NT2/D1 (cell line): Measurements from ENCODE around the gene GCHFR.

Experiments used
- DNase-seq: peaks from one replicate; pipeline ENCODE4 v3.0.0-alpha.2; 2011; ENCODE audit warnings: low read depth, low spot score
- H3K27me3 ChIP-seq: 2 replicates; pipeline ENCODE4 v1.6.0; 2011; ENCODE audit warnings: mild to moderate bottlenecking; ENCODE audit not compliant: insufficient read length, insufficient read depth
- H3K36me3 ChIP-seq: 2 replicates; pipeline ENCODE4 v1.6.1; 2011; ENCODE audit warnings: mild to moderate bottlenecking, low read length, mixed read lengths; ENCODE audit not compliant: insufficient read depth, insufficient read length
- H3K4me1 ChIP-seq: 2 replicates; pipeline ENCODE4 v1.5.1; 2011; ENCODE audit not compliant: insufficient read depth, insufficient read length
- H3K4me3 ChIP-seq: 2 replicates; pipeline ENCODE4 v1.5.1; 2011; ENCODE audit warnings: low read depth; ENCODE audit not compliant: insufficient read length
- H3K9ac ChIP-seq: 2 replicates; pipeline ENCODE4 v1.6.0; 2011; ENCODE audit warnings: low read depth; ENCODE audit not compliant: insufficient read length
- H3K9me3 ChIP-seq: 2 replicates; pipeline ENCODE4 v1.5.1; 2011; ENCODE audit warnings: mild to moderate bottlenecking, low read length; ENCODE audit not compliant: insufficient read depth
- SUZ12 ChIP-seq: IDR thresholded peaks from 2 replicates; pipeline ENCODE4 v1.6.1; 2011; ENCODE audit not compliant: insufficient read length, insufficient read depth; ENCODE audit errors: extremely low read depth
- YY1 ChIP-seq: IDR thresholded peaks from 2 replicates; pipeline ENCODE4 v1.6.1; 2011; ENCODE audit not compliant: insufficient read length, insufficient read depth
- ZNF274 ChIP-seq: IDR thresholded peaks from 2 replicates; pipeline ENCODE4 v1.6.1; 2011; ENCODE audit warnings: mild to moderate bottlenecking, low read depth, low read length

The GCHFR gene

DNA sequence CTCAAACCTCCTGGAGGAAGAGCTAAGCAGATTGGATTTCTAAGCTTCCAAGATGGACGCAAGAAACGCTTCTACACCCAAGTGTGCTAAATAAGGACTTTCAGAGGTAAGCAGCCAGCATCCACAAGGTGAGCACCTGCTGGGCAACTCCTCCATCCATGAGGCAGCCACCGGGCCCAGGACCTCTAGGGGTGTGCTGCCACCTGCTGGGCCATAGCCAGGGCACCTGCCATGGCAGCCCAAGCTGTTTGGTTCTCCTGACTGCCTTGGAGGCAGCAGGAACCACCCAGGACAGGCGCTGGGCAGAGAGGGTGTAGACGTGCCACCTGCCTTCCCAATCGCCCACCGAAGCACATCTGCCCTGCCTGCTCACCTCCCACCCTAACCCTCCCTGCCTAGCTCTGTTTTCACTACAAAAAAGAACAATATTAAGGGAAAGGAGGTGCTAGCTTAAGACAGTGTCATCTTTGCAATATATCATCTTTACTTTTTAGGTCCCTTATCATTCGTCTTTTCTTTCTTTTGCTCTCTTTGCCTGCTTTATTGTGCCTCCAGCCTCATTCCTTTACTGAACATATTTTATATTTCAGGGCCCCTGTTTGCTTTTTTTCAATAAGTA, 18.9 kb downstream of the GCHFR start:
- Histone ChIP-seq H3K9me3 (no peaks in the 10 kb centered on the region), H3K9ac (no peak overlapping the region), H3K4me3 (no peak overlapping the region), H3K4me1 (no peaks in the 10 kb centered on the region), H3K36me3 (peaks cover 21% of the 10 kb centered on the region), H3K27me3 (no peaks in the 10 kb centered on the region)
- no peak for DNase-seq
- TF ChIP-seq YY1, result no peak
- TF ChIP-seq ZNF274, result no peak
- TF ChIP-seq SUZ12, result no peak

GRCh38 chr15:40785164-40785563, 21.3 kb downstream of the GCHFR start:
- H3K9ac ChIP-seq, result no peak overlapping the region

GRCh38 chr15:40785814-40786213, 21.9 kb downstream of the GCHFR start:
- no peaks in the 10 kb centered on the region for H3K36me3 ChIP-seq
- no peaks in the 10 kb centered on the region for H3K27me3 ChIP-seq
- DNase-seq, result no peak
- H3K4me3 ChIP-seq, result no peak overlapping the region
- TF ChIP-seq SUZ12 (no peak), ZNF274 (no peak), YY1 (no peak)
- no peak overlapping the region for H3K9ac ChIP-seq
- no peaks in the 10 kb centered on the region for H3K4me1 ChIP-seq
- no peaks in the 10 kb centered on the region for H3K9me3 ChIP-seq

More at GRCh38 chr15:40785164-40785563, 21.3 kb downstream of the GCHFR start:
- no peaks in the 10 kb centered on the region for H3K4me1 ChIP-seq
- TF ChIP-seq SUZ12 (no peak), ZNF274 (no peak), YY1 (no peak)
- peaks cover under 1% of the 10 kb centered on the region for H3K36me3 ChIP-seq
- H3K9me3 ChIP-seq, result no peaks in the 10 kb centered on the region
- H3K4me3 ChIP-seq, result no peak overlapping the region
- no peak for DNase-seq
- no peaks in the 10 kb centered on the region for H3K27me3 ChIP-seq

- no peak for TF ChIP-seq ZNF274
- no peak for TF ChIP-seq SUZ12
- TF ChIP-seq YY1, result no peak
- no peak for DNase-seq
- H3K27me3 ChIP-seq, result no peaks in the 10 kb centered on the region
- H3K9me3 ChIP-seq, result no peaks in the 10 kb centered on the region
- H3K9ac ChIP-seq, result no peak overlapping the region
- H3K36me3 ChIP-seq, result peaks cover 7% of the 10 kb centered on the region
- H3K4me3 ChIP-seq, result no peak overlapping the region
- H3K4me1 ChIP-seq, result no peaks in the 10 kb centered on the region
Observed at GRCh38 chr15:40787344-40787841, 23.5 kb downstream of the GCHFR start.

DNA sequence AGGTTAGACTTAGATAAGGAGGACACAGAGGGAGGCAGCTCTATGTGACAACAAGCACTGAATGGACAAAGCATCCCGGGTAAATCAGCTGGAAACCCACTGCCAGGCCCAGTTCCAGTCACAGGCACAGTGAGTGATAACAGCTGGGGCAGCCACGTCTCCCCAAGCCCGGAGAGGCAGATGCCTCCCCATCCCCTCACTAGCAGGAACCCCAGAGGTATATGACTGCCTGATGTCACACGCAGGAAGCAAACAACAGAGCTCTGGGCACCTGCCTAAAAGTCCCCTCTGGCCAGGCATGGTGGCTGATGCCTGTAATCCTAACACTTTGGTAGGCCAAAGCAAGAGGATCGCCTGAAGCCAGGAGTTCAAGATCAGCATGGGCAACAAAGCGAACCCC, 24.1 kb downstream of the GCHFR start:
- peaks cover 7% of the 10 kb centered on the region for H3K36me3 ChIP-seq
- TF ChIP-seq YY1 (no peak), SUZ12 (no peak), ZNF274 (no peak)
- no peaks in the 10 kb centered on the region for H3K4me1 ChIP-seq
- H3K9me3 ChIP-seq, result no peaks in the 10 kb centered on the region
- DNase-seq, result no peak
- H3K27me3 ChIP-seq, result no peaks in the 10 kb centered on the region
- H3K4me3 ChIP-seq, result no peak overlapping the region
- H3K9ac ChIP-seq, result no peak overlapping the region

- Histone ChIP-seq H3K4me1 (peaks cover 2% of the 10 kb centered on the region), H3K9ac (no peak overlapping the region)
- no peak for TF ChIP-seq YY1
- TF ChIP-seq ZNF274, result no peak
- TF ChIP-seq SUZ12, result no peak
Observed at GRCh38 chr15:40789119-40789518, 25.3 kb downstream of the GCHFR start.

DNA sequence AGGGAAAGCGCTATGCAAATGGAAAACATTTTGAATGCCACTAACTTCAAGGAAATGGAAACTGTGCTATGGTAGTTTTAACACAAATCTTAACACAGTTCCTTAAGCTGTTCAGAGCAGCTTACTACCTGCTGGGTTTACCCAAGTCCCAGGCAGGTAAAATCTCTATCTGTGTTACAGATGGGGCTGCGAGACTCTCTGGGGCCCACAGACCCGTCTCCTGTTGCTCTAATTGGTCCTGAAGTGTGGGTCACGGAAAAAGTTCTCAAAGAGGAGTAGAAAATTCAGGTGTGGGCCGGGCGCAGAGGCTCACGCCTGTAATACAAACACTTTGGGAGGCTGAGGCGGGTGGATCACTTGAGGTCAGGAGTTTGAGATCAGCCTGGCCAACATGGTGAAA, 26.1 kb downstream of the GCHFR start:
- no peak for TF ChIP-seq SUZ12
- no peak for TF ChIP-seq ZNF274
- no peak for TF ChIP-seq YY1
- no peak for DNase-seq
- Histone ChIP-seq H3K4me1 (peaks cover 2% of the 10 kb centered on the region), H3K27me3 (no peaks in the 10 kb centered on the region), H3K9ac (no peak overlapping the region), H3K4me3 (no peak overlapping the region), H3K36me3 (peaks cover 7% of the 10 kb centered on the region), H3K9me3 (no peaks in the 10 kb centered on the region)

More at GRCh38 chr15:40789119-40789518, 25.3 kb downstream of the GCHFR start:
- H3K9me3 ChIP-seq, result no peaks in the 10 kb centered on the region
- no peak overlapping the region for H3K4me3 ChIP-seq
- H3K36me3 ChIP-seq, result peaks cover 7% of the 10 kb centered on the region
- no peaks in the 10 kb centered on the region for H3K27me3 ChIP-seq
- DNase-seq, result no peak
